Heart right ventricle (tissue), 16 donors: ENCODE results near the gene UBE2E3. TPM values are rescaled to one million over a fixed set of nuclear protein-coding genes. Genes with fewer than 3 reads are reported as not detected.
A peak's percentile ranks its signal among the peaks of the same experiment; 100 is the strongest.

Experiments
- ATAC-seq, 8 donors: fragments of 200-7000 bp; cut with Tn5 transposase; one replicate each; pipeline ENCODE4 v1.9.1; 2020; ENCODE audit warnings: mild to moderate bottlenecking in 8 of 8, moderate library complexity in 8 of 8, moderate number of reproducible peaks in 1 of 8
- DNase-seq, 2 donors: peaks; one replicate each; pipeline ENCODE4 v3.0.0-alpha.2; 2020
- H3K27ac ChIP-seq, 10 donors: fragments of 200-600 bp; sonication (generic) in 2 of 10; one replicate each; pipeline versions ENCODE4 v1.5.0 to v1.8.0; 2020 to 2022; ENCODE audit warnings: mild to moderate bottlenecking in 3 of 10
- H3K27me3 ChIP-seq, 7 donors: fragments of 200-600 bp; one replicate each; pipeline ENCODE4 v1.8.0; 2021 to 2022; ENCODE audit warnings: mild to moderate bottlenecking in 2 of 7
- H3K36me3 ChIP-seq, 9 donors: fragments of 200-600 bp; sonication (generic) in 1 of 9; one replicate each; pipeline versions ENCODE4 v1.5.0 to v1.8.0; 2020 to 2022; ENCODE audit warnings: mild to moderate bottlenecking in 2 of 9
- H3K4me1 ChIP-seq, 9 donors: fragments of 200-600 bp; sonication (generic) in 1 of 9; one replicate each; pipeline versions ENCODE4 v1.5.0 to v1.8.0; 2020 to 2022; ENCODE audit warnings: mild to moderate bottlenecking in 4 of 9
- H3K4me3 ChIP-seq, 10 donors: fragments of 200-600 bp; sonication (generic) in 2 of 10; one replicate each; pipeline versions ENCODE4 v1.5.0 to v1.8.0; 2020 to 2022; ENCODE audit warnings: mild to moderate bottlenecking in 7 of 10, moderate library complexity in 2 of 10
- H3K9me3 ChIP-seq, 11 donors: fragments of 200-600 bp in 10 of 11; sonication (generic) in 2 of 11; one replicate each; pipeline versions ENCODE4 v1.5.0 to v1.8.0; 2013 to 2022; ENCODE audit warnings: mild to moderate bottlenecking in 2 of 11, control low read depth in 1 of 11, moderate library complexity in 1 of 11
- WGBS, 2 donors: extraction: QIAGEN DNeasy Blood & Tissue Kit; methylation state at CpG; one replicate each; pipeline ENCODE4 v1.1.7; 2013; ENCODE audit warnings: inconsistent platforms in 1 of 2; 5-methylcytosine and 5-hydroxymethylcytosine counted together
- intact Hi-C, 10 donors: fragments of 100-400 bp; cut with DNase I; formaldehyde crosslinking; loops; one replicate each; pipeline versions ENCODE4 v1.11.1 to v1.14.2; 2022
- polyA plus RNA-seq, 2 donors: library from polyadenylated mRNA; stranded (reverse); fragments of 200-250 nt; gene quantifications; one replicate each; pipeline ENCODE4 v1.2.3, GENCODE V29; 2013
- total RNA-seq, 10 donors: library from RNA; stranded (reverse); fragmentation: NEBNext Ultra II Directional in 3 of 10; extraction: Animal tissue kit (Norgen Biotek cat#: 25700) in 3 of 10; gene quantifications; one replicate each; pipeline versions ENCODE4 v1.2.1 to v1.2.4, GENCODE V29; 2021 to 2023
- TF ChIP-seq, protein P1 (sequence below), 9 donors: fragments of 200-600 bp; sonication (generic) in 2 of 9; IDR thresholded peaks; one replicate each; pipeline versions ENCODE4 v1.5.0 to v1.8.0; 2021 to 2022; ENCODE audit warnings: antibody characterized with exemption in 9 of 9, mild to moderate bottlenecking in 5 of 9, moderate library complexity in 1 of 9
- donor health status: Arrhythmogenic right ventricular cardiomyopathy.
- donor health status: ischemic (EF 13 %, LVEDD 7.1; RV severe dilation, severe dysfunction).
- donor health status: healthy with polysubstance abuse.
- donor health status: DM: no; HTN: yes; CAD: no.
- donor health status: DM: no; HTN: no; CAD: no.
- donor health status: ischemic (EF 25% LVEDD 6.9; RV normal size, moderate dysfunction).
- donor health status: ischemic (EF 25% LVEDD 5.7; RV mildly dilated, moderate dysfunction).
- donor health status: healthy.
- donor health status: DM: yes; HTN: yes; CAD: no.
- donor health status: Ischemic cardiomyopathy.
- donor health status: ischemic (EF 35%, LVEDD 5.7; RV mildly dilated, moderate dysfunction).
- donor health status: nonischemic (EF 11% LVEDD 7.7; RV severe dilation, severe dysfunction).
- donor health status: DM: yes; HTN: yes; CAD: no.
- donor health status: PGD.
- donor health status: ischemic (EF 29% LVEDD 5.4; RV normal size, mild dysfunction).
- donor health status: nonischemic (EF 23%, LVEDD 6.1; RV moderate dilation, normal function).

Gene UBE2E3
- total and polyA plus RNA-seq, 12 donors: 26.3 to 59.1 (median 54.9) TPM

DNA sequence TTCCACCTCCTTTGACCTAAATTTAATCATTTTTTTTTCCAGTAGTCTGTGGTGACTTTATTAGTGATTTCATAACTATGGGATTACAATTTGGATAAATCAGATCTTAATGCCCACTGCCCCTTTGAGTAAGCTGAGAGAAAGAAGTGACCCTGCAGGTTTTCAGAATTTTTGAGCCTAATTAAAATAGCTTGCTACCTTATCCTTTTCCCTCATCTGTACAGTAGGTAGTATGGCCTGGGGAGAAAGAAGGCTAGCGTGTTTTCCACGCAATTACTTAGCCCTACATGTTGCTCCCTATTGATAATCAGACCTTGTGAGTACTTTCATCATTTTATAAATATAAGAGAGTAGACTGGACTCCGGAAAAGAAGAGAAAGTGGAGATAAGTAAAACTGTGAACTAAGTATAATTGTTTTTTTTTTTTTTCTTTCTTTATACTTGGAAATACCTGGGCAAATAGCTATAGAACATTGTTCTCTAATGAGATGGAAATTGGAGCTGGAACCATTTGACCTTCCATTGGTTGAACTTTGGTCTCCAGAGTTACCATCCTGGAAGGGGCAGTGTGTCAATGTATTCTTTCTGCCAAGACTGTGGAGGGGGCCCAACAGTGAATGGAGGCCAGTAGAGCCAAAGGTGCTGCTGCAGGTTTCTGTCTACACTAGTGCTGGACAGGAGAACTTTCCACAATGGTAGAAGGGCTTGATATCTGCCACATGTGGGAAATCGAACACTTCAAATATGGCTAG lies 26.9 kb downstream of the UBE2E3 start:
- ATAC-seq (no peak), DNase-seq (no peak)
- H3K4me1 ChIP-seq: peaks cover 0 to 54% (median 17%) of the 10 kb centered on the region in 9 donors
- WGBS, 2 donors: 84 to 91% methylated on average over 4 of the region's 4 CpGs
- no peak overlapping the region for H3K4me3 ChIP-seq
- H3K36me3 ChIP-seq: no peaks in the 10 kb centered on the region
- no peaks in the 10 kb centered on the region for H3K27me3 ChIP-seq
- H3K9me3 ChIP-seq: no peaks in the 10 kb centered on the region
- TF ChIP-seq, protein P1, sequence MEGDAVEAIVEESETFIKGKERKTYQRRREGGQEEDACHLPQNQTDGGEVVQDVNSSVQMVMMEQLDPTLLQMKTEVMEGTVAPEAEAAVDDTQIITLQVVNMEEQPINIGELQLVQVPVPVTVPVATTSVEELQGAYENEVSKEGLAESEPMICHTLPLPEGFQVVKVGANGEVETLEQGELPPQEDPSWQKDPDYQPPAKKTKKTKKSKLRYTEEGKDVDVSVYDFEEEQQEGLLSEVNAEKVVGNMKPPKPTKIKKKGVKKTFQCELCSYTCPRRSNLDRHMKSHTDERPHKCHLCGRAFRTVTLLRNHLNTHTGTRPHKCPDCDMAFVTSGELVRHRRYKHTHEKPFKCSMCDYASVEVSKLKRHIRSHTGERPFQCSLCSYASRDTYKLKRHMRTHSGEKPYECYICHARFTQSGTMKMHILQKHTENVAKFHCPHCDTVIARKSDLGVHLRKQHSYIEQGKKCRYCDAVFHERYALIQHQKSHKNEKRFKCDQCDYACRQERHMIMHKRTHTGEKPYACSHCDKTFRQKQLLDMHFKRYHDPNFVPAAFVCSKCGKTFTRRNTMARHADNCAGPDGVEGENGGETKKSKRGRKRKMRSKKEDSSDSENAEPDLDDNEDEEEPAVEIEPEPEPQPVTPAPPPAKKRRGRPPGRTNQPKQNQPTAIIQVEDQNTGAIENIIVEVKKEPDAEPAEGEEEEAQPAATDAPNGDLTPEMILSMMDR (IDR thresholded peaks at IDR 0.05): no peak
- H3K27ac ChIP-seq: no peak overlapping the region
- intact Hi-C loops: no loop called here

DNA sequence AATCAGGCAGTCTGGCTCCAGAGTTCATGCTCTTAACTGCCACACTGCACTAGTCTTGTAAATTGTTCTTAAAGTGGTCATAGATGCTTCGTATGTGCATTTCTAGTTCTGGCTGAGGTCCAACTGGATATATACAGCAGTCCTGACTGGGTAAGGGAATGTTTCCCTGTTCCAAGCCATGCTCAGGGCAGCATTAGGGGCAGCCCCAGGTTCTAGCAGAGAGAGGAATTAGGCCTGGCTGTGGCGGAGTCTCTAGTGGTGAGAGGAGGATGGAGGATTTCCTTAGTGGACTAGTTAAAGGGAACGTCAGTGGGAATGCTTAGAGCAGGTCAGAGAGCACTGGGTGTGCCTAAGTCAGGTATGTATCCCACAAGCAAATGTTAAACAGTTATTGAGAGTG lies 28.0 kb downstream of the UBE2E3 start:
- DNase-seq (no peak), ATAC-seq (peak in 1 of 8 donors; percentile 33)
- TF ChIP-seq, protein P1 (IDR thresholded peaks at IDR 0.05): no peak
- H3K9me3 ChIP-seq: no peaks in the 10 kb centered on the region
- 48 to 66% methylated on average over 3 of the region's 3 CpGs for WGBS, 2 donors
- H3K4me1 ChIP-seq: peaks cover 0 to 44% (median 17%) of the 10 kb centered on the region in 9 donors
- no peak overlapping the region for H3K27ac ChIP-seq
- no peaks in the 10 kb centered on the region for H3K27me3 ChIP-seq
- intact Hi-C loops: no loop called here
- no peak overlapping the region for H3K4me3 ChIP-seq
- no peaks in the 10 kb centered on the region for H3K36me3 ChIP-seq

DNA sequence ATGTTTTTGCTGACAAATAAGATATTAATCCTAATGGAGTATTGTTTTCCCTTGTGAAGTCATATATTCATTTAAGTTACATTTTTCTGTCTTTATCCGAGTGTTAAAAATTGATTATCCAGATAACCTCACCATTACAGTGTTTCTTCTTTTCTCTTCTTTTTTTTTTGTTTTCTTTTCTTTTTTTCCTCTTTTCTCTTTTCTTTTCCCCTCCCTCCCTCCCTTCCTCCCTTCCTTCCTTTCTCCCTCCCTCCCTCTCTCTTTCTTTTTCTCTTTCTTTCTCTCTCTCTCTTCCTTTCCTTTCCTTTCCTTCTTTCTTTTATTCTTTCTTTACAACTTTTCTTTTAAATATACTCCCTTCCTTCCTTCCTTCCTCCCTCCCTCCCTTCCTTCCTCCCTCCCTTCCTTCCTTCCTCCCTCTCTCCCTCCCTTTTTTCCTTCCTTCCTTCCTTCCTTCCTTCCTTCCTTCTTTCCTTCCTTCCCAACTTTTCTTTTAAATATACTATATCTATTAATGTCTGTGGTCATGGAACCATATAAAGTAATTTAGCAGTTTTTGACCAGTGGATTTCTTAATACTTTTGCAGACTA lies 40.9 kb downstream of the UBE2E3 start:
- TF ChIP-seq, protein P1 (IDR thresholded peaks at IDR 0.05): no peak
- no peaks in the 10 kb centered on the region for H3K36me3 ChIP-seq
- H3K4me1 ChIP-seq: peaks cover 0 to 9% (median 0%) of the 10 kb centered on the region in 9 donors
- no peak for DNase-seq
- no peak overlapping the region for H3K27ac ChIP-seq
- H3K27me3 ChIP-seq: no peaks in the 10 kb centered on the region
- intact Hi-C loops: no loop called here
- 92 to 97% methylated on average over 1 of the region's 1 CpG for WGBS, 2 donors
- peaks cover 0 to 9% (median 0%) of the 10 kb centered on the region in 11 donors for H3K9me3 ChIP-seq
- no peak for ATAC-seq
- H3K4me3 ChIP-seq: no peak overlapping the region

DNA sequence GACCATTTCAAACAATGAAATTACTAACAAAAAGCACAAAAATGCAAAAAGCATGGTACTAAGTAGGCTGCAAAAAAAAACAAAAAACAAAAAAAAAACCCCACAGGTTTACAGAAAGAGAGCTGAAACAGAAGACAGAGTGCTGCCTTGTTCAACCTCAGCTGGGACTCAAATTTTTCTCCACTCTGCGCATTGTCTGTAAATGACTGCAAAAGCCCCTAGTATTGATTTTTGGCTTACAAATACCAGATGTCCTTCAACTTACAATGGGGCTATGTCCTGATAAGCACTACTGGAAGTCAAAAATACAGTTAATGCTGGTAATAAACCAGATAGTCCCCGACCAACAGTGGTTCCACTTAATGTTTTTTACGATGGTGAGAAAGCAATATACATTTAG lies 42.2 kb downstream of the UBE2E3 start:
- Histone ChIP-seq H3K4me1 (peaks cover 0 to 9% (median 0%) of the 10 kb centered on the region in 9 donors), H3K27me3 (no peaks in the 10 kb centered on the region), H3K9me3 (peaks cover 0 to 9% (median 0%) of the 10 kb centered on the region in 11 donors), H3K4me3 (no peak overlapping the region), H3K27ac (no peak overlapping the region), H3K36me3 (no peaks in the 10 kb centered on the region)
- intact Hi-C loops: no loop called here
- DNase-seq (no peak), ATAC-seq (no peak)
- TF ChIP-seq, protein P1 (IDR thresholded peaks at IDR 0.05): no peak
- WGBS, 2 donors: 84 to 89% methylated on average over 3 of the region's 3 CpGs
